Glutamatergic neuron (in vitro differentiated cells): ENCODE measurements around the gene ACOXL. TPM values are rescaled to one million over a fixed set of nuclear protein-coding genes. Genes with fewer than 3 reads are reported as not detected.

Experiments
- DNase-seq: peaks from one replicate; pipeline ENCODE4 v3.0.0; 2022
- H3K27ac Mint-ChIP-seq: one replicate; pipeline ENCODE4 v1.8.0; 2020; ENCODE audit warnings: mild to moderate bottlenecking, mixed read lengths, inconsistent platforms; ENCODE audit not compliant: unreplicated experiment
- H3K27me3 Mint-ChIP-seq: one replicate; pipeline ENCODE4 v1.8.0; 2020; ENCODE audit warnings: mild to moderate bottlenecking, moderate library complexity, mixed read lengths, inconsistent platforms; ENCODE audit not compliant: unreplicated experiment
- H3K36me3 Mint-ChIP-seq: one replicate; pipeline ENCODE4 v1.8.0; 2020; ENCODE audit warnings: mild to moderate bottlenecking, mixed read lengths, inconsistent platforms; ENCODE audit not compliant: unreplicated experiment
- H3K4me1 Mint-ChIP-seq: one replicate; pipeline ENCODE4 v1.8.0; 2020; ENCODE audit warnings: mild to moderate bottlenecking, low read depth, mixed read lengths, inconsistent platforms; ENCODE audit not compliant: unreplicated experiment
- H3K4me3 Mint-ChIP-seq: one replicate; pipeline ENCODE4 v1.8.0; 2020; ENCODE audit warnings: mild to moderate bottlenecking, mixed read lengths, inconsistent platforms; ENCODE audit not compliant: unreplicated experiment
- H3K9me3 Mint-ChIP-seq: one replicate; pipeline ENCODE4 v1.8.0; 2020; ENCODE audit warnings: mild to moderate bottlenecking, moderate library complexity, mixed read lengths, inconsistent platforms; ENCODE audit not compliant: unreplicated experiment
- CTCF ChIP-seq: fragments of 200-600 bp; sonication (generic); IDR thresholded peaks from one replicate; pipeline ENCODE4 v1.5.0; 2021; ENCODE audit not compliant: partially characterized antibody, unreplicated experiment
- total RNA-seq: library from RNA; stranded (reverse); fragmentation: NEBNext Ultra II Directional; extraction: Animal tissue kit (Norgen Biotek cat#: 25700); gene quantifications from one replicate; pipeline ENCODE4 v1.2.1, GENCODE V29; 2021; ENCODE audit not compliant: unreplicated experiment

ACOXL gene
- total RNA-seq, 1 donor from 2014 or later = 1.4 TPM

GRCh38 chr2:110796716-110797301 lies 64.4 kb downstream of the ACOXL start:
- H3K36me3 Mint-ChIP-seq = no peaks in the 10 kb centered on the region
- no peak for DNase-seq
- no peak overlapping the region for H3K27ac Mint-ChIP-seq
- H3K4me1 Mint-ChIP-seq = no peaks in the 10 kb centered on the region
- H3K9me3 Mint-ChIP-seq = peaks cover 3% of the 10 kb centered on the region
- peaks cover 3% of the 10 kb centered on the region for H3K27me3 Mint-ChIP-seq
- TF ChIP-seq CTCF = no peak
- H3K4me3 Mint-ChIP-seq = no peak overlapping the region

GRCh38 chr2:110799376-110799775 lies 67.0 kb downstream of the ACOXL start:
- no peak overlapping the region for H3K27ac Mint-ChIP-seq
- H3K9me3 Mint-ChIP-seq = peaks cover 3% of the 10 kb centered on the region
- no peak for TF ChIP-seq CTCF
- no peak overlapping the region for H3K4me3 Mint-ChIP-seq
- no peak for DNase-seq
- H3K4me1 Mint-ChIP-seq = no peaks in the 10 kb centered on the region
- peaks cover 3% of the 10 kb centered on the region for H3K36me3 Mint-ChIP-seq
- H3K27me3 Mint-ChIP-seq = peaks cover 3% of the 10 kb centered on the region

- peaks cover 3% of the 10 kb centered on the region for H3K27me3 Mint-ChIP-seq
- no peak for DNase-seq
- H3K4me3 Mint-ChIP-seq = no peak overlapping the region
- H3K4me1 Mint-ChIP-seq = no peaks in the 10 kb centered on the region
- peaks cover 7% of the 10 kb centered on the region for H3K36me3 Mint-ChIP-seq
- no peak for TF ChIP-seq CTCF
- H3K27ac Mint-ChIP-seq = no peak overlapping the region
- peaks cover 3% of the 10 kb centered on the region for H3K9me3 Mint-ChIP-seq
These were observed 68.4 kb downstream of the ACOXL start for GRCh38 chr2:110800611-110801402.

- Mint-ChIP-seq H3K4me1 (no peaks in the 10 kb centered on the region), H3K4me3 (no peak overlapping the region), H3K27ac (no peak overlapping the region), H3K27me3 (peaks cover 3% of the 10 kb centered on the region), H3K36me3 (peaks cover 7% of the 10 kb centered on the region), H3K9me3 (peaks cover 3% of the 10 kb centered on the region)
- TF ChIP-seq CTCF = no peak
- DNase-seq = no peak
These were observed 70.0 kb downstream of the ACOXL start for GRCh38 chr2:110802208-110802932.
